Measurements from ENCODE around the gene SLC35G3.
"Not testable (repeated sequence)": the region's sequence is repeated elsewhere in the genome, so short reads cannot be mapped to it uniquely, and the experiment has no call there.

The SLC35G3 gene

DNA sequence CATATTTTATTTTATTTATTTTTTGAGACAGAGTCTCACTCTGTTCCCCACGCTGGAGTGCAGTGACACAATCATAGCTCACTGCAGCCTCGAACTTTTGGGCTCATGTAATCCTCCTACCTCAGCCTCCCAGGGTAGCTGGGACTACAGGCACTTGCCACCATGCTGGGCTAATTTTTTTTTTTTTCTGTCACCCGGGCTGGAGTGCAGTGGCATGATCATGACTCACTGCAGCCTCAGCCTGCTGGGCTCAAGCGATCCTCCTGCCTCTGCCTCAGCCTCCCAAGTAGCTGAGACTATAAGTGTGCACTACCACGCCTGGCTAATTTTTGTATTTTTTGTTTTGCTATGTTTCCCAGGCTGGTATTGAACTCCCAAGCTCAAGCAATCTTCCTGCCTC lies 29.5 kb downstream of the SLC35G3 start:
- DNase-seq (ENCODE audit: low read depth in 2 of 2), result no peak

DNA sequence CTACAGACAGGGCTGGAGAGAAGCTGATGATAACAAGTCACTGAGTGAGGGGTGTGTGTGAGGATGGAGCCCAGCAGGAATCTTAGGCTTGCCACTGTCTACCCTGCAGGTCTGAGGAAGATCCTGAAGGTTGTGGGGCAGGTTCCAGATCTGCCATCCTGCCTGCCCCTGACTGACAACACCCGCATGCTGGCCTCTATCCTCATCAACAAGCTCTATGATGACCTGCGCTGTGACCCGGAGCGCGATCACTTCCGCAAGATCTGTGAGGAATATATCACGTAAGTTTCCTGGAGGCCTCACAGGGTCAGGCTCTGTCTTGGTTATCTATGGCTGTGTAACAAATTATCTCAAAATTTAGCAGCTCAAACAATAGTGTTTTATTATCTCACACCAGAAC lies 30.3 kb downstream of the SLC35G3 start:
- no peak for DNase-seq (ENCODE audit: low read depth in 2 of 2)

DNA sequence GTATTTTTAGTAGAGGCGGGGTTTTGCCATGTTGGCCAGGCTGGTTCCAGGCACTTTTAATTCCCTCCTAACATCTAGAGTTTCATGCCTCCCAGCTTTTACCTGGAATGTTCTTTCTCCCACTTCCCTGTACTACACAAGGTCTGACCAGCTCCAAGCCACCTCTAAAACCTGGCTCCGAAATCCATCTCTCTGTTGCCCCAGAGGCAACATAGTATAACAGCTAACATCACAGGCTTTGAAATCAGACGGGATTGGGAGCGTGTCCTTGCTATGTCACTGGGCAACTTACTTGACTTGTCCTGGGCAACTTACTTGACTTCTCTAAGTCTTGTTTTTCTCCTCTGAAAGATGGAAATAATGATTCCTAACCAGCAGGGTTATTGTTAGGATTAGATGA lies 31.4 kb downstream of the SLC35G3 start:
- no peak for DNase-seq (ENCODE audit: low read depth in 2 of 2)

DNA sequence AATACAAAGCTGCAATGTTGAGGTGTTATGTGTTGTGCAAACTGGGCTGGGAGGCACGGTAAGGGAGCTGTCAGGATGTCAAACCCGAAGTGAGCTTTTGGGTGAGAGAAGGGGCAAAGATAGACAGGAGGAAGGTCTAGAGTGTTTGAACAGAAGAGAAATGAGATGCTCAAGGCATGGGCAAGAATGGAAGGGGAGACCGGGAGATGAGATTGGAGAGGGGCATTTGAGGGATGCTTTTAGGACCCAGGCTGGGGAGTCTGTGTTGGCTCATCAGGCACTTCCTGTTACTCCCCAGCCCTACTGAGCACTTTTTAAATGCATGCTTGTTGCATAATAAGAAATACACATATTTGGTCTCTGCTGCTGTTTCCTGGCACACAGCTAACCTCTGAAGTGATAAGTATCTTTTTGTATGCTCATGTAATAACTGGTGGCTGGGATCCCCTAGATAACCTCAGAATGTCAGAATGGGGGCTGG lies 32.9 kb downstream of the SLC35G3 start:
- no peak for DNase-seq (ENCODE audit: low read depth in 2 of 2)

DNA sequence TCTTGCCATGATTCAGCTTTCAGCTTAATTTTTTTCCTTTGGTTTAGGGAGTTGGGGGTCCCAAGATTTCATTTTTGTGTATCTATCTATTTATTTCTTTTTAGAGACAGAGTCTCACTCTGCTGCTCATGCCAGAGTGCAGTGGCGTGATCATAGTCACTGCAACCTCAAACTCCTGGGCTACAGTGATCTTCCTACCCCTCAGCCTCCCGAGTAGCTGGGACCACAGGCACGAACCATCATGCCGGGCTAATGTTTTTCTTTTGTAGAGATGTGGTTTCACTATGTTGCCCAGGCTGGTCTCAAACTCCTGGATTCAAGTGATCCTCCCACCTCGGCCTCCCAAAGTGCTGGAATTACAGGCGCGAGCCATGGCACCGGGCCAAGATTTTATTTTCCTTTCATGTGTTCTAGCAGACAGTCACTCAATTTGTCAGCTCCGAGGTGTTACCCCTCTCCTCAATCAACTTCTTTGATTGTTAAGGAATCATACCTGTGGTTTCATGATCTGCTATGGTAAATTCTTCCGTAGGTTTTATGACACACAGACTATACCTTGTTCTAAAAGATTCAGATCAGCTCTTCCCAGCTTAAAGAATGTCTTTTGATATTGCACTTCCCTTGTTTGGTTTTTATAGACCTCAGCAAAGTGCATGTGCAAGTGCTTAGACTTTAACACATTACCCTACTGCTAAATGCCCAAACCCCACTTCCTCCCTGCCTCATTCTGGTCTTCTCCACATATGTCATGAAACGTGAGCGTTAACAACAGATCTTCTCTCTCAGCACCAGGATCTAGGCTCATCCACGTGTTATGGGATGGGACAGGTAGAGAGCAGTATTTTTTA lies 33.6 kb downstream of the SLC35G3 start:
- no peak for DNase-seq (ENCODE audit: low read depth in 2 of 2)

DNA sequence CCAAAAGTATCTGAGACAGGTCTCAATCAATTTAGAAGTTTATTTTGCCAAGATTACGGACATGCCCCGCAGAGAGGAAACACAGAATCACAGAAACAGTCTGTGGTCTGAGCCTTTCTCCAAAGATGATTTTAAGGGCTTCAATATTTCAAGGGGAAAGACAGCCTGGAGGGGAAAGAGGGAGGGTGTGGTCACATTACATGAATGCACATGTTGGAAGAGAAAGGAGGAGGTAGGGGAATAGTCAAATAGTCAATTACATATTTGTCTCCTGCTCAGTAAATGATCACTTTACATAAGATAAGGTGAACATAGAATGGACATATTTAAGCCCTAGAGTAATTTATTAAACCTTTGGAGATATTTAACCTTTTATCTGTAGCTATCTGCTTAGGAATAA lies 34.3 kb downstream of the SLC35G3 start:
- DNase-seq (ENCODE audit: low read depth in 2 of 2), result no peak

DNA sequence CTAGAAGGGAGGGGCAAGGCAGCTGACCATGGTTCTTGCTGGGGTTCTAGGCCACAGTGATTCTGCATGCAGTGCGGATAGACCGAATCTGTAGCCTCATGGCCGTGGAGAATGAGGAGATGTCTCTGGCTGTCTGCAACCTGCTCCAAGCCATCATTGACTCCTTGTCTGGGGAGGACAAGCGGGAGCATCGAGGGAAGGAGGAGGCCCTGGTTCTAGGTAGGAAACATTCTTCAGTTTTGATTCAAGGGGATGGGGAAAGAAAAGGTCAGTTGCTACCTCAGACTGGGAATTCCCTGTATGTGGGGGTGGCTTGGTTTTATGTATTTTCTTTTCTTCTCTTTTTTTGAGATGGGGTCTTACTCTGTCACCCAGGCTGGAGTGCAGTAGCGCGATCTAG lies 38.9 kb downstream of the SLC35G3 start:
- no peak for DNase-seq (ENCODE audit: low read depth in 2 of 2)

DNA sequence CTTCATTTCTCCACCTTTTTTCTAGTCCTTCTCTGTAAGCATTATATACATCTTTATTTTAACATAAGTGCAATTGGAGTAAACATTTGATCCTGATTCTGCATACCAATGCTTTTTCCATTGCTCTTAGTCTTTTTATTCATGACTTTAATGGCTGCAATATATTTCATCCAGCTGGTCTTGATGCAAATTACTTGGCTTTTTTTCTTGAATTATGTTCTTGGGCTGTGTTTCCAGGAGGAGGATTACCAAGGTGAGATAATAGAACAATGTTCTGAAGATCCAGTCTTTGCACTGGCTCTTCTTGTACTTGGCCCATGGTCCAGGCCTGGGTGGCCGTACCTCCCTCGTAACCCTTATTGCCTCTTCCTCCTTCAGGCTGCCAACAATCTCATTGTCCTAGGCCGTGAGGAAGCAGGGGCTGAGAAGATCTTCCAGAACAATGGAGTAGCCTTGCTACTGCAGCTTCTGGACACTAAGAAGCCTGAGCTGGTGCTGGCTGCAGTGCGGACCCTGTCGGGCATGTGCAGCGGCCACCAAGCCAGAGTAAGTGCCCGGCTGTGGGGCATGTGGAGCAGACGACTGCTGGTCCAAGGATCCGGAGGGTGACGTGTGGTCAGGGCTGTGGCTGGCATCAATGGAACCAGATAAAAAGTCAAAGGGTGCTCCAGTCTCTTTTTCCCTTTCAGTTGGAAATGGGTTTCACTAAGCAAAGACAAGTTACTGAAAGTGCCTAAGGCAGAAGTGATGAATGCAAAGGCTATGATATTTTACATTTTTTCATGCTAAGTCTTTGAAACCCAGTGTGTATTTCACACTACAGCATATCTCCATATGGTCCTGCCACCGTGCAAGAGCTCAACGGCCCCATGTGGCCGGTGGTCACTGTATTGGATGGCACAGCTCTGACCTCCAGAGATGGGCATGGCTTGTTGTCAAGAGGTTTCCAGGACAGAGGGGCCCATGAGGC lies 39.7 kb downstream of the SLC35G3 start:
- no peak for DNase-seq (ENCODE audit: low read depth in 2 of 2)

DNA sequence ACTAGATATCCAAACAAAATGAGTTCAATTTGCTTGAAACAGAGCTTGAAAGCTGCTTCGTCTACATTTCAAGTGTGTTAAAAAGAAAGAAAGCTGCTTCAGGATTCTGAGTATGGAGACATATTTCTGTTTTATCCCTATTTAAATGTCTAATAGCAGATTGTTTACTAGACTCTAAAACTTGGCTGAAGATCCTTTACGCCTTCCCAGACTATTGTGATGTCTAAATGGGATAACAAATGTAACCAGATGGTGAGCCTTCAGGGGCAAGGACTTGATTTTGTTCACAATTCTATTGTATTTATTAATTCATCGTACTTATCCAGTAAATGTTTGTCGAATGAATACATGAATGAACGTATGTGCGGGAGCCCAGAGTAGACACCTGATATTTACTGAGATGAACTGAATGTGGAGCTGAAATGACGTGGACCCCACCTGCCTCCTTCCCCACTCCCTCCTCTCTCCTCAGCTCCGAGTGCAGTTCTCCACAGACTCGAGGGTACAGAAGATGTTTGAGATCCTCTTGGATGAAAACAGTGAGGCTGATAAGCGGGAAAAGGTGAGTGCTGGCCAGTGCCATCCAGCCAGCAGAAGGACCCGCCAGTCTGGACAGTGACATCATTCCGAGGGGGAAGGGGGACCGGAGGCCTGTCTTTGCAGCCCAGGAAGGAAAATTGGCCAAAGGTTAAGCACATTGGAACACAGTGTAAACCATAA lies 41.6 kb downstream of the SLC35G3 start:
- no peak for DNase-seq (ENCODE audit: low read depth in 2 of 2)

DNA sequence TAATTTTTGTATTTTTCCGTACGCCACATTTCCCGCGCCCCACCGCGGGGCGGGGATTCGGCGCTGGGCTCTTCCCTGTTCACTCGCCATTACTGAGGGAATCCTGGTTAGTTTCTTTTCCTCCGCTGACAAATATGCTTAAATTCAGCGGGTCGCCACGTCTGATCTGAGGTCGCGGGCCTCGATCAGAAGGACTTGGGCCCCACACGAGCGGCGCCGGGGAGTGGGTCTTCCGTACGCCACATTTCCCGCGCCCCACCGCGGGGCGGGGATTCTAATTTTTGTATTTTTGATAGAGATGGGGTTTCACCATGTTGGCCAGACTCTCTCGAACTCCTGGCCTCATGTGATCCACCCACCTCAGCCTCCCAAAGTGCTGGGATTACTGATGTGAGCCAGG lies 43.1 kb downstream of the SLC35G3 start:
- DNase-seq (ENCODE audit: low read depth in 2 of 2), result not testable (repeated sequence)

DNA sequence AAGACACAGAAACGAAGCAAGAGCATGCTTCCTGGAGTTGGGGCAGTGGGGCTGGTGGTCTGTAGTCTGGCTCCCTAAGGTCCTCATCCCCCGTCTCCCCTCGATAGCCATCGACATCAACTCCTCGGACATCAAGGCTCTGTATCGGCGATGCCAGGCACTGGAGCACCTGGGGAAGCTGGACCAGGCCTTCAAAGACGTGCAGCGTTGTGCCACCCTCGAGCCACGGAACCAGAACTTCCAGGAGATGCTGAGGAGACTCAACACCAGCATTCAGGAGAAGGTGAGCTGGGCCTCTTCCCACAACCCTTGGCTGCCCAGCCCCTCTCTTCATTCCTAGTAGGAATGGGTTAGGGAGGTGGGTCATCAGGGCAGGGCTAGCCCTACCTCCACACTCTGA lies 44.3 kb downstream of the SLC35G3 start:
- DNase-seq (ENCODE audit: low read depth in 2 of 2), result no peak

DNA sequence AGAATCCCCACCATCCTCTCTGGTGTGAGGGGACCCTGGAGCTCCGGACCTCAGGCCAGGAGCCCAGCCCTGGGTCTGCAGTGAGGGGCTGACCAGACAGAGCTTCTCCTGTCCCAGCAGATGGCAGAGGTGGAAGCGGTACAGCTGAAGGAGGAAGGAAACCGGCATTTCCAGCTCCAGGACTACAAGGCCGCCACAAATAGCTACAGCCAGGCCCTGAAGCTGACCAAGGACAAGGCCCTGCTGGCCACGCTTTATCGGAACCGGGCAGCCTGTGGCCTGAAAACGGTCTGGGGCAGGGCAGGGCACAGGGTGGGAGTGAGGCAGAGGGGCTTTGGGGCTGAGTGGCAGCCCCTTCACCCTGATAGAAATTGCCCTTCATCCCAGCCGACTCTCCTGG lies 46.0 kb downstream of the SLC35G3 start:
- DNase-seq (ENCODE audit: low read depth in 2 of 2), result no peak

DNA sequence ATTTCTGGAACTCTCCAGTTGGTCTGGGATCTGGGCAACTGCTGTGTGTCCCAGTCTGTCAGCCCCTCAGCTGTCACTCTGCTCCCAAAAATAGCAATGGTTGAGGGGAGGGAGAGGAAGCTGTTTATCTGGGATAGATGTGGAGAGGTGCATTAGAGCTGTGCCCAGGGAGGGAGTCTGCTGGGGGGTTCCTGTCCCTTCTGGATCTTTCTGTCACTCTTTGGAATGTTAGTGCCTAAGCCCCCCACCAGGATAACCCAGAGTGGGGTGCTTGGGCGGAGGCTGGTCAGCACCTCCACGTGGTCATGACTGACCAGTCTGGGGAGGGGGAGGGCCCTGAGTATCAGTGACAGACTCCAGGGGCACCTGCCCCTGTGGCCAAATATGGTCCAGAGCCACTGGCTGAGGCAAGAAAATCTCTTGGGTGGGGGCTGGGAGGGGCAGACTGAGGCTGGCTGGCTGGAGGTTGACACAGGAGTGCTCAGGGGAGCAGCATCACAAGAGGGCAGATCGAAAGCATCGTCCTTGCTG lies 46.8 kb downstream of the SLC35G3 start, which contains the start of gene UNC45B:
UNC45B (plus strand) TSS at position 443 of the 531 bp plus-strand sequence. CDS start 447 bp downstream, outside the sequence.
- DNase-seq (ENCODE audit: low read depth in 2 of 2), result no peak

DNA sequence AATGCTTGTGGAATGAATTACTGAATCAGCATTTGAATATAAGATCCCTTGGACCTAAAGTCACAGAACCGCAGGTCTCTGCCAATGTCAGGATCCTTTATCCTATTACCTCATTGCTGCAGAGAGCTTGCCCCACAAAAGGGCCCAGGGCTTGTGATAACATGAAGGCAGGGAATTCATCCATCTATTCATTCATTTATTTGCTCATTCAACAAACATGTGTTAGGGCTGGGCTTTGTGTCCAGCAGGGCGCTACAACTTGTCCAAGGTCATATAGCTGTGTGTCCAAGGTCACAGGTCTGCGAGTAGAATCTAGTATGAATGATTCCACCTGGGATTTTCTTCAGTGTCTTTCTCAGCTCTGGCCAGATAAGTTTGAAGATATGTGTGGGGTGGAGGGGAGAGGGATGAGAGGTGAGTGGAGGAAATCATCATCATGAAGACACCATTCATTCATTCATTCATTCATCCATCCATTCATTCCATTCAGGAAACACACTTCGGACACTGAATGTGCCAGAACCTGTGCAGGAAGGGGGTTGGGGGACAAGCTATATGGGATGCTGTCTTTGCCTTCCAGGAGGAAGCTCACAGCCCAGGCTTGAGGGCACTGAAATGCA lies 47.9 kb downstream of the SLC35G3 start:
- no peak for DNase-seq (ENCODE audit: low read depth in 2 of 2)

DNA sequence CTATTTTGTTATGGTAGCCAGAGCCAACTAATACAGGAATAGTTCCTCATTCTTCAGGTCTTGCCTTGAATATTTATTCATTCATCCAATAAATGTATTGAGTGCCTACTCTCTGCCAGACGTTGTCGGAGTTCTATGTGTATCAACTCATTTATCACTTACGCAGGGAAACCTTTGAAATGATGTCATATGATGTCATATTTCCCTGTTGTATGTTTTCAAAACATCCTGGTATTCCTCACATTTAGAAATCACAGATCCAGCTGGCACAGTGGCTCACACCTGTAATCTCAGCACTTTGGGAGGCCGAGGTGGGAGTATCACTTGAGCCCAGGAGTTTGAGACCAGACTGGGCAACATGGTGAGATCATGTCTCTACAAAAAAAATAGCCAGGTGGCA lies 49.4 kb downstream of the SLC35G3 start:
- DNase-seq (ENCODE audit: low read depth in 2 of 2), result no peak

Data from activated CD8-positive, alpha-beta memory T cell treated with anti-CD3 and anti-CD28 coated beads for 4 hours (primary cell).